WTC11 (cell line): ENCODE measurements around the gene PARD3B. TPM values are rescaled to one million over a fixed set of nuclear protein-coding genes. Genes with fewer than 3 reads are reported as not detected.

Source experiments
- ATAC-seq: fragments of 200-7000 bp; cut with Tn5 transposase; 2 replicates; pipeline ENCODE4 v1.10.0; 2021; ENCODE audit warnings: mild to moderate bottlenecking, moderate library complexity
- CTCF ChIA-PET: fragments of 300-600 bp; sonication (Branson Sonifier 250); formaldehyde crosslinking; loops from one replicate; lab custom pipeline; 2021; ENCODE audit warnings: antibody characterized with exemption; lab: Charles Lee
- POLR2A ChIA-PET: fragments of 350-600 bp; sonication (Branson Sonifier 250); formaldehyde crosslinking; loops from one replicate; lab custom pipeline; 2021; ENCODE audit warnings: antibody characterized with exemption; lab: Charles Lee
- DNase-seq: peaks from one replicate; pipeline ENCODE4 v3.0.0; 2021; ENCODE audit warnings: low spot score
- H3K27ac Mint-ChIP-seq: 2 replicates; pipeline ENCODE4 v1.8.0; 2021; ENCODE audit warnings: mixed read lengths
- H3K27me3 Mint-ChIP-seq: 2 replicates; pipeline ENCODE4 v1.8.0; 2021; ENCODE audit warnings: low read depth, mild to moderate bottlenecking, moderate library complexity, mixed read lengths
- H3K36me3 Mint-ChIP-seq: 2 replicates; pipeline ENCODE4 v1.8.0; 2021; ENCODE audit warnings: mixed read lengths
- H3K4me1 Mint-ChIP-seq: 2 replicates; pipeline ENCODE4 v1.8.0; 2022; ENCODE audit warnings: mixed read lengths
- H3K4me3 Mint-ChIP-seq: 2 replicates; pipeline ENCODE4 v1.8.0; 2021; ENCODE audit warnings: mild to moderate bottlenecking, moderate library complexity, mixed read lengths
- H3K9me3 Mint-ChIP-seq: 2 replicates; pipeline ENCODE4 v1.8.0; 2021; ENCODE audit warnings: mixed read lengths
- ATF6 ChIP-seq: sonication (generic); formaldehyde crosslinking; IDR thresholded peaks from 2 replicates; pipeline ENCODE4 v1.8.1; 2023; ENCODE audit warnings: mild to moderate bottlenecking, missing genetic modification reagents
- ERG ChIP-seq: fragments of 250-450 bp; sonication (Bioruptor Pico); IDR thresholded peaks from 2 replicates; pipeline ENCODE4 v1.8.0; 2021; ENCODE audit warnings: mild to moderate bottlenecking
- FOXJ3 ChIP-seq: sonication (generic); formaldehyde crosslinking; IDR thresholded peaks from 2 replicates; pipeline ENCODE4 v1.9.0; 2021; ENCODE audit warnings: missing genetic modification reagents, mild to moderate bottlenecking, borderline replicate concordance
- NFE2L1 ChIP-seq: sonication (generic); formaldehyde crosslinking; IDR thresholded peaks from 2 replicates; pipeline ENCODE4 v1.8.1; 2023; ENCODE audit warnings: missing genetic modification reagents
- OVOL2 ChIP-seq: fragments of 250-450 bp; sonication (Bioruptor Pico); IDR thresholded peaks from 2 replicates; pipeline ENCODE4 v1.9.0; 2021; ENCODE audit warnings: mild to moderate bottlenecking, borderline replicate concordance
- PRRX2 ChIP-seq: fragments of 250-450 bp; sonication (Bioruptor Pico); IDR thresholded peaks from 2 replicates; pipeline ENCODE4 v1.8.0; 2021; ENCODE audit warnings: mild to moderate bottlenecking
- RELA ChIP-seq: sonication (generic); formaldehyde crosslinking; IDR thresholded peaks from 2 replicates; pipeline ENCODE4 v1.8.1; 2022; ENCODE audit warnings: missing genetic modification reagents, mild to moderate bottlenecking, borderline replicate concordance
- RORB ChIP-seq: fragments of 250-450 bp; sonication (Bioruptor Pico); IDR thresholded peaks from 2 replicates; pipeline ENCODE4 v1.9.0; 2021; ENCODE audit warnings: mild to moderate bottlenecking
- SMAD3 ChIP-seq: sonication (generic); formaldehyde crosslinking; IDR thresholded peaks from 2 replicates; pipeline ENCODE4 v1.8.0; 2022; ENCODE audit warnings: missing genetic modification reagents, mild to moderate bottlenecking, borderline replicate concordance
- USF2 ChIP-seq: sonication (generic); formaldehyde crosslinking; IDR thresholded peaks from 2 replicates; pipeline ENCODE4 v1.8.1; 2023; ENCODE audit warnings: mild to moderate bottlenecking, missing genetic modification reagents, moderate library complexity
- ZNF219 ChIP-seq: sonication (generic); formaldehyde crosslinking; IDR thresholded peaks from 2 replicates; pipeline ENCODE4 v1.8.0; 2023; ENCODE audit warnings: missing genetic modification reagents, mild to moderate bottlenecking, borderline replicate concordance
- ZNF317 ChIP-seq: sonication (generic); formaldehyde crosslinking; IDR thresholded peaks from 2 replicates; pipeline ENCODE4 v1.8.1; 2023; ENCODE audit warnings: low read depth, mild to moderate bottlenecking, moderate library complexity, missing genetic modification reagents, borderline replicate concordance
- ZNF416 ChIP-seq: fragments of 250-450 bp; sonication (Bioruptor Pico); IDR thresholded peaks from 2 replicates; pipeline ENCODE4 v1.9.0; 2021; ENCODE audit warnings: mild to moderate bottlenecking, inconsistent platforms
- total RNA-seq: library from RNA; stranded (reverse); gene quantifications from 3 replicates; pipeline ENCODE4 v1.2.3, GENCODE V29; 2021
- TF ChIP-seq, protein P1 (sequence below): sonication (generic); formaldehyde crosslinking; IDR thresholded peaks from 2 replicates; pipeline ENCODE4 v1.8.1; 2023; ENCODE audit warnings: mild to moderate bottlenecking, missing genetic modification reagents, borderline replicate concordance
- TF ChIP-seq, protein P2 (sequence below): sonication (generic); formaldehyde crosslinking; IDR thresholded peaks from 2 replicates; pipeline ENCODE4 v1.8.1; 2023; ENCODE audit warnings: mild to moderate bottlenecking, missing genetic modification reagents
- TF ChIP-seq, protein P3 (sequence below): sonication (generic); formaldehyde crosslinking; IDR thresholded peaks from 2 replicates; pipeline ENCODE4 v1.8.1; 2022; ENCODE audit warnings: low read depth, mild to moderate bottlenecking, moderate library complexity, missing genetic modification reagents, borderline replicate concordance
- TF ChIP-seq, protein P4 (sequence below): sonication (generic); formaldehyde crosslinking; IDR thresholded peaks from 2 replicates; pipeline ENCODE4 v1.8.1; 2022; ENCODE audit warnings: mild to moderate bottlenecking, moderate library complexity, missing genetic modification reagents
- TF ChIP-seq, protein P5 (sequence below): sonication (generic); formaldehyde crosslinking; IDR thresholded peaks from 2 replicates; pipeline ENCODE4 v1.8.1; 2023; ENCODE audit warnings: mild to moderate bottlenecking, missing genetic modification reagents, moderate library complexity
- TF ChIP-seq, protein P6 (sequence below): sonication (generic); formaldehyde crosslinking; IDR thresholded peaks from 2 replicates; pipeline ENCODE4 v1.8.0; 2023; ENCODE audit warnings: mild to moderate bottlenecking, missing genetic modification reagents

The PARD3B gene
- total RNA-seq, 1 experiment from 2014 or later, result 5.6 TPM

- TF ChIP-seq ZNF317 (CRISPR knock-in tag) (no peak), FOXJ3 (CRISPR knock-in tag) (no peak), OVOL2 (CRISPR knock-in tag) (no peak), ATF6 (CRISPR knock-in tag) (no peak)
- TF ChIP-seq, protein P1, sequence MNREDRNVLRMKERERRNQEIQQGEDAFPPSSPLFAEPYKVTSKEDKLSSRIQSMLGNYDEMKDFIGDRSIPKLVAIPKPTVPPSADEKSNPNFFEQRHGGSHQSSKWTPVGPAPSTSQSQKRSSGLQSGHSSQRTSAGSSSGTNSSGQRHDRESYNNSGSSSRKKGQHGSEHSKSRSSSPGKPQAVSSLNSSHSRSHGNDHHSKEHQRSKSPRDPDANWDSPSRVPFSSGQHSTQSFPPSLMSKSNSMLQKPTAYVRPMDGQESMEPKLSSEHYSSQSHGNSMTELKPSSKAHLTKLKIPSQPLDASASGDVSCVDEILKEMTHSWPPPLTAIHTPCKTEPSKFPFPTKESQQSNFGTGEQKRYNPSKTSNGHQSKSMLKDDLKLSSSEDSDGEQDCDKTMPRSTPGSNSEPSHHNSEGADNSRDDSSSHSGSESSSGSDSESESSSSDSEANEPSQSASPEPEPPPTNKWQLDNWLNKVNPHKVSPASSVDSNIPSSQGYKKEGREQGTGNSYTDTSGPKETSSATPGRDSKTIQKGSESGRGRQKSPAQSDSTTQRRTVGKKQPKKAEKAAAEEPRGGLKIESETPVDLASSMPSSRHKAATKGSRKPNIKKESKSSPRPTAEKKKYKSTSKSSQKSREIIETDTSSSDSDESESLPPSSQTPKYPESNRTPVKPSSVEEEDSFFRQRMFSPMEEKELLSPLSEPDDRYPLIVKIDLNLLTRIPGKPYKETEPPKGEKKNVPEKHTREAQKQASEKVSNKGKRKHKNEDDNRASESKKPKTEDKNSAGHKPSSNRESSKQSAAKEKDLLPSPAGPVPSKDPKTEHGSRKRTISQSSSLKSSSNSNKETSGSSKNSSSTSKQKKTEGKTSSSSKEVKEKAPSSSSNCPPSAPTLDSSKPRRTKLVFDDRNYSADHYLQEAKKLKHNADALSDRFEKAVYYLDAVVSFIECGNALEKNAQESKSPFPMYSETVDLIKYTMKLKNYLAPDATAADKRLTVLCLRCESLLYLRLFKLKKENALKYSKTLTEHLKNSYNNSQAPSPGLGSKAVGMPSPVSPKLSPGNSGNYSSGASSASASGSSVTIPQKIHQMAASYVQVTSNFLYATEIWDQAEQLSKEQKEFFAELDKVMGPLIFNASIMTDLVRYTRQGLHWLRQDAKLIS, result no peak
- TF ChIP-seq, protein P2, sequence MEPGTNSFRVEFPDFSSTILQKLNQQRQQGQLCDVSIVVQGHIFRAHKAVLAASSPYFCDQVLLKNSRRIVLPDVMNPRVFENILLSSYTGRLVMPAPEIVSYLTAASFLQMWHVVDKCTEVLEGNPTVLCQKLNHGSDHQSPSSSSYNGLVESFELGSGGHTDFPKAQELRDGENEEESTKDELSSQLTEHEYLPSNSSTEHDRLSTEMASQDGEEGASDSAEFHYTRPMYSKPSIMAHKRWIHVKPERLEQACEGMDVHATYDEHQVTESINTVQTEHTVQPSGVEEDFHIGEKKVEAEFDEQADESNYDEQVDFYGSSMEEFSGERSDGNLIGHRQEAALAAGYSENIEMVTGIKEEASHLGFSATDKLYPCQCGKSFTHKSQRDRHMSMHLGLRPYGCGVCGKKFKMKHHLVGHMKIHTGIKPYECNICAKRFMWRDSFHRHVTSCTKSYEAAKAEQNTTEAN (CRISPR knock-in tag), result no peak
- TF ChIP-seq, protein P3, sequence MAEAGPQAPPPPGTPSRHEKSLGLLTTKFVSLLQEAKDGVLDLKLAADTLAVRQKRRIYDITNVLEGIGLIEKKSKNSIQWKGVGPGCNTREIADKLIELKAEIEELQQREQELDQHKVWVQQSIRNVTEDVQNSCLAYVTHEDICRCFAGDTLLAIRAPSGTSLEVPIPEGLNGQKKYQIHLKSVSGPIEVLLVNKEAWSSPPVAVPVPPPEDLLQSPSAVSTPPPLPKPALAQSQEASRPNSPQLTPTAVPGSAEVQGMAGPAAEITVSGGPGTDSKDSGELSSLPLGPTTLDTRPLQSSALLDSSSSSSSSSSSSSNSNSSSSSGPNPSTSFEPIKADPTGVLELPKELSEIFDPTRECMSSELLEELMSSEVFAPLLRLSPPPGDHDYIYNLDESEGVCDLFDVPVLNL (CRISPR knock-in tag), result no peak
- TF ChIP-seq, protein P4, sequence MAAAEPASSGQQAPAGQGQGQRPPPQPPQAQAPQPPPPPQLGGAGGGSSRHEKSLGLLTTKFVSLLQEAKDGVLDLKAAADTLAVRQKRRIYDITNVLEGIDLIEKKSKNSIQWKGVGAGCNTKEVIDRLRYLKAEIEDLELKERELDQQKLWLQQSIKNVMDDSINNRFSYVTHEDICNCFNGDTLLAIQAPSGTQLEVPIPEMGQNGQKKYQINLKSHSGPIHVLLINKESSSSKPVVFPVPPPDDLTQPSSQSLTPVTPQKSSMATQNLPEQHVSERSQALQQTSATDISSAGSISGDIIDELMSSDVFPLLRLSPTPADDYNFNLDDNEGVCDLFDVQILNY (CRISPR knock-in tag), result no peak
- TF ChIP-seq, all 79 proteins: peak for 0
Measured at GRCh38 chr2:205324355-205324754, 779.1 kb downstream of the PARD3B start (continued).

GRCh38 chr2:205333351-205333750, 788.1 kb downstream of the PARD3B start:
- ATAC-seq (no peak), DNase-seq (no peak)
- Mint-ChIP-seq H3K27me3 (no peaks in the 10 kb centered on the region), H3K27ac (no peak overlapping the region), H3K4me1 (no peaks in the 10 kb centered on the region), H3K36me3 (peaks cover 21% of the 10 kb centered on the region), H3K4me3 (no peak overlapping the region), H3K9me3 (peaks cover 24% of the 10 kb centered on the region)
- ChIA-PET CTCF (no interaction called here), POLR2A (no interaction called here)
- TF ChIP-seq NFE2L1 (CRISPR knock-in tag) (no peak), ZNF219 (CRISPR knock-in tag) (no peak), ERG (CRISPR knock-in tag) (no peak), RELA (CRISPR knock-in tag) (no peak), PRRX2 (CRISPR knock-in tag) (no peak), RORB (no peak), SMAD3 (no peak), USF2 (CRISPR knock-in tag) (no peak), ZNF416 (no peak)
- TF ChIP-seq, protein P5, sequence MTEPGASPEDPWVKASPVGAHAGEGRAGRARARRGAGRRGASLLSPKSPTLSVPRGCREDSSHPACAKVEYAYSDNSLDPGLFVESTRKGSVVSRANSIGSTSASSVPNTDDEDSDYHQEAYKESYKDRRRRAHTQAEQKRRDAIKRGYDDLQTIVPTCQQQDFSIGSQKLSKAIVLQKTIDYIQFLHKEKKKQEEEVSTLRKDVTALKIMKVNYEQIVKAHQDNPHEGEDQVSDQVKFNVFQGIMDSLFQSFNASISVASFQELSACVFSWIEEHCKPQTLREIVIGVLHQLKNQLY (CRISPR knock-in tag), result no peak
- TF ChIP-seq, protein P6, sequence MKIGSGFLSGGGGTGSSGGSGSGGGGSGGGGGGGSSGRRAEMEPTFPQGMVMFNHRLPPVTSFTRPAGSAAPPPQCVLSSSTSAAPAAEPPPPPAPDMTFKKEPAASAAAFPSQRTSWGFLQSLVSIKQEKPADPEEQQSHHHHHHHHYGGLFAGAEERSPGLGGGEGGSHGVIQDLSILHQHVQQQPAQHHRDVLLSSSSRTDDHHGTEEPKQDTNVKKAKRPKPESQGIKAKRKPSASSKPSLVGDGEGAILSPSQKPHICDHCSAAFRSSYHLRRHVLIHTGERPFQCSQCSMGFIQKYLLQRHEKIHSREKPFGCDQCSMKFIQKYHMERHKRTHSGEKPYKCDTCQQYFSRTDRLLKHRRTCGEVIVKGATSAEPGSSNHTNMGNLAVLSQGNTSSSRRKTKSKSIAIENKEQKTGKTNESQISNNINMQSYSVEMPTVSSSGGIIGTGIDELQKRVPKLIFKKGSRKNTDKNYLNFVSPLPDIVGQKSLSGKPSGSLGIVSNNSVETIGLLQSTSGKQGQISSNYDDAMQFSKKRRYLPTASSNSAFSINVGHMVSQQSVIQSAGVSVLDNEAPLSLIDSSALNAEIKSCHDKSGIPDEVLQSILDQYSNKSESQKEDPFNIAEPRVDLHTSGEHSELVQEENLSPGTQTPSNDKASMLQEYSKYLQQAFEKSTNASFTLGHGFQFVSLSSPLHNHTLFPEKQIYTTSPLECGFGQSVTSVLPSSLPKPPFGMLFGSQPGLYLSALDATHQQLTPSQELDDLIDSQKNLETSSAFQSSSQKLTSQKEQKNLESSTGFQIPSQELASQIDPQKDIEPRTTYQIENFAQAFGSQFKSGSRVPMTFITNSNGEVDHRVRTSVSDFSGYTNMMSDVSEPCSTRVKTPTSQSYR, result no peak
